Pancreas (tissue), 10 donors: ENCODE results near the gene PLXDC1. TPM values are rescaled to one million over a fixed set of nuclear protein-coding genes. Genes with fewer than 3 reads are reported as not detected.

Experiments used
- ATAC-seq, 4 donors: fragments of 200-7000 bp; cut with Tn5 transposase; one replicate each; pipeline versions ENCODE4 v1.8.0 to v1.9.1; 2020; ENCODE audit warnings: mild to moderate bottlenecking in 4 of 4, moderate library complexity in 4 of 4
- DNase-seq, 6 donors: peaks; one replicate each; pipeline ENCODE4 v3.0.0-alpha.2; 2020
- FAIRE-seq: peaks from 2 replicates; lab custom pipeline; 2012; peaks lifted over from hg19 to GRCh38; lab: Jason Lieb, UNC
- H3K27ac ChIP-seq, 4 donors: fragments of 200-600 bp; sonication (generic); 1 replicate in 3 of 4; 2 replicates in 1 of 4; pipeline versions ENCODE4 v1.5.0 to v1.8.0; 2020
- H3K27me3 ChIP-seq, 4 donors: fragments of 200-600 bp; one replicate each; pipeline ENCODE4 v1.8.0; 2021
- H3K36me3 ChIP-seq, 3 donors: fragments of 200-600 bp; sonication (generic) in 1 of 3; one replicate each; pipeline versions ENCODE4 v1.5.0 to v1.8.0; 2020 to 2021
- H3K4me1 ChIP-seq, 3 donors: fragments of 200-600 bp; one replicate each; pipeline ENCODE4 v1.8.0; 2021
- H3K4me3 ChIP-seq, 4 donors: fragments of 200-600 bp; sonication (generic) in 2 of 4; one replicate each; pipeline versions ENCODE4 v1.5.0 to v1.8.0; 2020 to 2021
- H3K9me3 ChIP-seq, 4 donors: fragments of 200-600 bp; one replicate each; pipeline ENCODE4 v1.8.0; 2021
- CTCF ChIP-seq, 4 donors: fragments of 200-600 bp; sonication (generic) in 3 of 4; IDR thresholded peaks; one replicate each; pipeline versions ENCODE4 v1.5.0 to v1.8.0; 2021; ENCODE audit warnings: antibody characterized with exemption in 4 of 4
- WGBS, 2 donors: extraction: QIAGEN DNeasy Blood & Tissue Kit; methylation state at CpG; one replicate each; pipeline ENCODE4 v1.1.7; 2013; 5-methylcytosine and 5-hydroxymethylcytosine counted together
- intact Hi-C, 3 donors: fragments of 100-400 bp; cut with DNase I; formaldehyde crosslinking; loops; one replicate each; pipeline versions ENCODE4 v1.11.1 to v1.14.2; 2022
- polyA plus RNA-seq, 2 donors: library from polyadenylated mRNA; stranded (reverse); fragments of 200-250 nt; gene quantifications; one replicate each; pipeline ENCODE4 v1.2.3, GENCODE V29; 2013
- total RNA-seq, 6 donors: library from RNA; stranded (reverse); fragmentation: NEBNext Ultra II Directional in 4 of 6; extraction: Animal tissue kit (Norgen Biotek cat#: 25700) in 4 of 6; gene quantifications; one replicate each; pipeline versions ENCODE4 v1.2.1 to v1.2.4, GENCODE V29; 2021 to 2023
- donor health status: healthy with polysubstance abuse.
- donor health status: DM: no; HTN: no; CAD: no; lungs with moderate emphysema.
- donor health status: DM: no; HTN: no; CAD: no.
- donor health status: control.
- donor health status: control.
- donor health status: Bipolar disorder and iron deficiency.
- donor health status: DM: yes; HTN: yes; CAD: no.
- donor health status: DM: no; HTN: no; CAD: no.
- donor health status: DM: no; HTN: no; CAD: no.
- donor health status: DM: yes; HTN: yes; CAD: no.

The PLXDC1 gene
- total and polyA plus RNA-seq, 8 donors: 0.88 to 5.6 (median 1.9) TPM

GRCh38 chr17:39014795-39015545 is 136.5 kb downstream of the PLXDC1 start:
- Histone ChIP-seq H3K27ac (no peak overlapping the region), H3K27me3 (no peaks in the 10 kb centered on the region), H3K4me3 (no peak overlapping the region), H3K9me3 (no peaks in the 10 kb centered on the region), H3K36me3 (no peaks in the 10 kb centered on the region), H3K4me1 (no peaks in the 10 kb centered on the region)
- intact Hi-C loops: no loop called here
- no peak for TF ChIP-seq CTCF (IDR thresholded peaks at IDR 0.05)
- DNase-seq: no peak
- WGBS, 2 donors: 81 to 83% methylated on average over 13 of the region's 13 CpGs
- no peak for FAIRE-seq
- peak in 1 of 4 donors; percentile 12 for ATAC-seq

DNA sequence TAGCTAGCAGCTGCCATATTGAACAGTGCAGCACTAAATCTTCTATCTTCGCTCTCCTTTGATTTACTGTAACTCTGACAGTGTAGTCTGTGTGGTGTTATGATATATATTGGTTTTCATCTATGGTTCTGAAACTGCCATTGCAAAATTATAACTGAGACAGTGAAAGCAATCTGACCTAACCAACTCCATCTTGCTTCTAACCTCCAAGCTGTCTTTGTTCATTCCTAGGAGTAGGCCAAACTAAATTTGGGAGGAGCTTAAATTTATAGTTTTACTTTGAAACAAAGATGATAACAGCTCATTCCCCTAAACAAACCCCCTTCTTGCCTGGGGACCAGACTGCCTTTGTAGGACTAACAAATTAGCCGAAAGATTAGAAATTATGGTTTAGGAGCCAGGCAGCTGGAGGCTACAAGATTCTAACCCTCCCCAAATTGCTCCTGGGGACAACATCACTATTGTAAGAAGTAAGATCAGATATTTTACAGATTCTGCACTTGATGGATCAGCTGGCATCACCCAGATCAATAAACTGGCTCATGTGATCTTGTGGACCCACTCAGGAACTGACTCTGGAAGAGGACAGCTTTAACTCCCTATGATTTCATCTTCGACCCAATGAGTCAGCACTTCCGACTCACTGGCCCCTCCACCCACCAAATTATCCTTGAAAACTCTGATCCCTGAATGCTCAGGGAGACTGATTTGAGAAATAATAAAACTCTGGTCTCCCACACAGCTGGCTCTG is 137.2 kb downstream of the PLXDC1 start:
- intact Hi-C loops: no loop called here
- FAIRE-seq: no peak
- no peaks in the 10 kb centered on the region for H3K9me3 ChIP-seq
- H3K27ac ChIP-seq: no peak overlapping the region
- no peaks in the 10 kb centered on the region for H3K4me1 ChIP-seq
- DNase-seq: no peak
- whole genome bisulfite sequencing, 2 donors: 71 to 75% methylated on average over 4 of the region's 4 CpGs
- H3K27me3 ChIP-seq: no peaks in the 10 kb centered on the region
- no peak for ATAC-seq
- no peaks in the 10 kb centered on the region for H3K36me3 ChIP-seq
- H3K4me3 ChIP-seq: no peak overlapping the region
- no peak for TF ChIP-seq CTCF (IDR thresholded peaks at IDR 0.05)

Other genes with a start within 250 kb of the PLXDC1 start
- gene FBXO47, start 184.2 kb downstream of the PLXDC1 start, total RNA-seq: under 1 TPM in 1 of 6 donors, not detected in 5; 0.06 TPM
- gene FBXO47, start 184.2 kb downstream of the PLXDC1 start, polyA plus RNA-seq: not detected
- gene ARL5C, start 14.5 kb upstream of the PLXDC1 start, total RNA-seq: under 1 TPM in 4 of 6 donors, not detected in 2; 0.31 to 0.87 (median 0.72) TPM
- gene ARL5C, start 14.5 kb upstream of the PLXDC1 start, polyA plus RNA-seq: 1 to 10 TPM in 1 of 2 donors, not detected in 1; 1.0 TPM
- gene CACNB1, start 46.0 kb upstream of the PLXDC1 start, total RNA-seq: 1 to 10 TPM; 1.8 to 3.3 (median 2.4) TPM
- 1 to 10 TPM; 6.5 to 6.8 TPM for gene CACNB1, start 46.0 kb upstream of the PLXDC1 start, polyA plus RNA-seq
- gene RPL19, start 48.6 kb upstream of the PLXDC1 start, total RNA-seq: 1,000 to 10,000 TPM in 3 of 6 donors, 100 to 1,000 TPM in 3; 925 to 1,465 (median 1,055) TPM
- gene RPL19, start 48.6 kb upstream of the PLXDC1 start, polyA plus RNA-seq: 1,000 to 10,000 TPM; 1,688 to 1,714 TPM
- under 1 TPM in 3 of 6 donors, not detected in 3; 0.08 to 0.12 (median 0.09) TPM for gene STAC2, start 74.3 kb upstream of the PLXDC1 start, total RNA-seq
- gene STAC2, start 74.3 kb upstream of the PLXDC1 start, polyA plus RNA-seq: under 1 TPM; 0.07 to 0.11 TPM
- gene FBXL20, start 250.0 kb upstream of the PLXDC1 start, total RNA-seq: 10 to 100 TPM in 1 of 6 donors, 1 to 10 TPM in 5; 5.3 to 15.5 (median 7.7) TPM
- gene FBXL20, start 250.0 kb upstream of the PLXDC1 start, polyA plus RNA-seq: 1 to 10 TPM; 2.5 to 2.9 TPM